Ascending aorta (tissue), 2 donors: ENCODE results near the gene PPARA. TPM values are rescaled to one million over a fixed set of nuclear protein-coding genes. Genes with fewer than 3 reads are reported as not detected.
"Not testable (repeated sequence)": the region's sequence is repeated elsewhere in the genome, so short reads cannot be mapped to it uniquely, and the experiment has no call there.

ENCODE experiments used
- DNase-seq, 2 donors: peaks; one replicate each; pipeline ENCODE4 v3.0.0-alpha.2; 2019; ENCODE audit warnings: low spot score in 2 of 2
- H3K27ac ChIP-seq, 2 donors: fragments of 200-600 bp; sonication (generic); one replicate each; pipeline ENCODE4 v1.5.1; 2016 to 2017; ENCODE audit warnings: mild to moderate bottlenecking in 1 of 2
- H3K27me3 ChIP-seq: fragments of 200-600 bp; sonication (generic); one replicate; pipeline ENCODE4 v1.5.1; 2017
- H3K36me3 ChIP-seq, 2 donors: fragments of 200-600 bp; sonication (generic); one replicate each; pipeline ENCODE4 v1.5.1; 2016
- H3K4me1 ChIP-seq, 2 donors: fragments of 200-600 bp; sonication (generic); one replicate each; pipeline ENCODE4 v1.5.1; 2016 to 2017; ENCODE audit warnings: mild to moderate bottlenecking in 1 of 2
- H3K4me3 ChIP-seq, 2 donors: fragments of 200-600 bp; sonication (generic); one replicate each; pipeline ENCODE4 v1.5.1; 2016 to 2017; ENCODE audit warnings: mild to moderate bottlenecking in 1 of 2
- H3K9me3 ChIP-seq, 2 donors: fragments of 200-600 bp; sonication (generic); one replicate each; pipeline ENCODE4 v1.5.1; 2016
- intact Hi-C: fragments of 100-400 bp; cut with DNase I; formaldehyde crosslinking; loops from one replicate; pipeline ENCODE4 v1.15.1; 2023
- total RNA-seq: library from RNA; depleted of rRNA; stranded (reverse); fragments of >200 nt; gene quantifications from one replicate; pipeline ENCODE4 v1.1.0, GENCODE V29; 2016
- TF ChIP-seq, protein P1 (sequence below), 3 experiments: fragments of 200-600 bp in 2 of 3; fragments of 450-650 bp in 1 of 3; sonication (generic) in 2 of 3; IDR thresholded peaks; one replicate each; pipeline ENCODE4 v1.5.1; 2016 to 2019; ENCODE audit warnings: antibody characterized with exemption in 3 of 3, mild to moderate bottlenecking in 1 of 3, moderate library complexity in 1 of 3

Gene PPARA
- total RNA-seq, 1 donor from 2014 or later: 20.1 TPM

- Histone ChIP-seq H3K4me3 (no peak overlapping the region), H3K4me1 (no peaks in the 10 kb centered on the region), H3K27ac (peak overlapping the region in 1 of 2 donors; percentile 34), H3K9me3 (no peaks in the 10 kb centered on the region), H3K27me3 (no peaks in the 10 kb centered on the region), H3K36me3 (no peaks in the 10 kb centered on the region)
- intact Hi-C loops: no loop called here
- TF ChIP-seq, protein P1, sequence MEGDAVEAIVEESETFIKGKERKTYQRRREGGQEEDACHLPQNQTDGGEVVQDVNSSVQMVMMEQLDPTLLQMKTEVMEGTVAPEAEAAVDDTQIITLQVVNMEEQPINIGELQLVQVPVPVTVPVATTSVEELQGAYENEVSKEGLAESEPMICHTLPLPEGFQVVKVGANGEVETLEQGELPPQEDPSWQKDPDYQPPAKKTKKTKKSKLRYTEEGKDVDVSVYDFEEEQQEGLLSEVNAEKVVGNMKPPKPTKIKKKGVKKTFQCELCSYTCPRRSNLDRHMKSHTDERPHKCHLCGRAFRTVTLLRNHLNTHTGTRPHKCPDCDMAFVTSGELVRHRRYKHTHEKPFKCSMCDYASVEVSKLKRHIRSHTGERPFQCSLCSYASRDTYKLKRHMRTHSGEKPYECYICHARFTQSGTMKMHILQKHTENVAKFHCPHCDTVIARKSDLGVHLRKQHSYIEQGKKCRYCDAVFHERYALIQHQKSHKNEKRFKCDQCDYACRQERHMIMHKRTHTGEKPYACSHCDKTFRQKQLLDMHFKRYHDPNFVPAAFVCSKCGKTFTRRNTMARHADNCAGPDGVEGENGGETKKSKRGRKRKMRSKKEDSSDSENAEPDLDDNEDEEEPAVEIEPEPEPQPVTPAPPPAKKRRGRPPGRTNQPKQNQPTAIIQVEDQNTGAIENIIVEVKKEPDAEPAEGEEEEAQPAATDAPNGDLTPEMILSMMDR (IDR thresholded peaks at IDR 0.05): no peak
- DNase-seq: no peak
These were observed 20.8 kb upstream of the PPARA start for GRCh38 chr22:46129390-46130041.

- Histone ChIP-seq H3K27ac (no peak overlapping the region), H3K27me3 (no peaks in the 10 kb centered on the region), H3K4me1 (no peaks in the 10 kb centered on the region), H3K36me3 (no peaks in the 10 kb centered on the region), H3K4me3 (no peak overlapping the region), H3K9me3 (no peaks in the 10 kb centered on the region)
- intact Hi-C loops: no loop called here
- TF ChIP-seq, protein P1 (IDR thresholded peaks at IDR 0.05): no peak
- DNase-seq: no peak
These were observed 19.2 kb upstream of the PPARA start for GRCh38 chr22:46131151-46131587.

DNA sequence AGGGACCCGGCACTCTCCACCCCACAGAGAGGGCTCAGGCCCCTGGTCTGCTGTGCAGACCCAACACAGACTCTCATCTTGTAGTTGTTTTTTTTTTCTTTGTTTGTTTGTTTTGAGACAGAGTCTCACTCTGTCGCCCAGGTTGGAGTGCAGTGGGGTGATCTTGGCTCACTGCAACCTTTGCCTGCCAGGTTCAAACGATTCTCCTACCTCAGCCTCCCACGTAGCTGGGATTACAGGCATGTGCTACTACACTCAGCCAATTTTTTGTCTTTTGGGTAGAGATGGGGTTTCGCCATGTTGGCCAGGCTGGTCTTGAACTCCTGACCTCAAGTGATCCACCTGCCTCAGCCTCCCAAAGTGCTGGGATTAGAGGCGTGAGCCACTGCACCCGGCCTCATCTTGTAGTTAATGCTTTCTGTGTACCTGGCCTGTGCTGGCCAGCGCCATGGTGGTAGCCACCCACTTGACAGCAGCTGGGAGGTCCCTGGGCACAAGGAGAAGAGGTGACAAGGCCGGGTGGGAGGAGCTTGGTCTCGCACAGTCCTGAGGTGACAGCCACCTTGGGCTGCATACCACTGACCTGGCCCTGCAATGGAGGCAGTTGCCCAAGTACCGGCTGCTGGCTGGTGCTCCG, 18.0 kb upstream of the PPARA start:
- H3K4me3 ChIP-seq, H3K36me3 ChIP-seq, H3K4me1 ChIP-seq, DNase-seq, intact Hi-C loops, H3K27ac ChIP-seq, H3K27me3 ChIP-seq, H3K9me3 ChIP-seq: not testable (repeated sequence)

DNA sequence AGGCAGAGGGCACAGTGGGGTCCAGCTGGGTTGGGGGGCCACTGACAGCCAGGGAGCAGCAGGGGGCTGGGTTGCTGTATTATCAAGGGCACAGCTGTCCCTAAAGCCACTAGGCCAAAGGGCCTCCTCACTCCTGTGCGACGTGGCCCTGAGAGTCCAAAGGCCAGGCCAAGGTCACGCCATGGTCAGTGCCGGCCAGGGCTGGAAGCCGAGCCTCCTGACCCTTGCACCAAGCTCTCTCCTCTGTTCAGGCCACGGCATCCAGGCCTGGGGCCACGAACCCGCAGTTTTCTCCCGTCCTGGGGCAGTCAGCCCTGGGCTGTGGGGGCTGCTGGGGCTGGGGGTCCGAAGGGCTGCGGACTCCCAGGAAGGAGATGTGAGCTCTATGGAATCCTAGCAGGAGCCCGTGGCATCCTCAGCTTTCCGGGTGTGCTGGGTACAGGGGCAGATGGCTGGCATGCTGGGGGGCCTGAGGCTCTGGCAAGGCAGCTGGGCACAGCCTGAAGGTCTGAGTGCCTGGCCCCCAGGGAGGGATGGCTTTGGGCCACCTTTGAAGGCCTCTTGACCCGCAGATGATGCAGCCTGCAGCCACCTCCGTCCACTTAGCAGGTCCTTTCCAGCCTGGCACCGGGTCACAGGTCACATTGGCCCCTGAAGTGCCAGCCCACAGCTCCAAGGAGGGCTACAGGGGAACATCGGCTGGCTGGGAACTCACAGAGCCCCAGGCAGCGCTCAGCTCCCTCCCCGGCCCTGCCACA, 17.3 kb upstream of the PPARA start:
- intact Hi-C loops: no loop called here
- TF ChIP-seq, protein P1 (IDR thresholded peaks at IDR 0.05): no peak

DNA sequence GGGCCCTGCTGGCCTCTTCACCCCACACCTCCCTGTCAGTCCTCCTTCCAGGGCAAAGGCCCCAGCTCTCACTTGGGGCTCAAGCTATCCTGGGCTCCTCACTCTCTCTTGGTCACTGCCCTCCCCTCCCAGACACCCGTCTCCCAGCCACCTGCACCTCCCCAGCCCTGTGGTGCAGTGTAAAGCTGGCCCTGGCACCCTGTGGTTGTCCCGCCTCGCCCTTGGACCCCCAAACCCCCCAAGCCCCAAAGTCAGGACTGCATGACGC, 16.8 kb upstream of the PPARA start:
- Histone ChIP-seq H3K4me1 (no peaks in the 10 kb centered on the region), H3K9me3 (no peaks in the 10 kb centered on the region), H3K36me3 (no peaks in the 10 kb centered on the region), H3K27me3 (no peaks in the 10 kb centered on the region), H3K4me3 (no peak overlapping the region), H3K27ac (no peak overlapping the region)
- no peak for DNase-seq
- intact Hi-C loops: no loop called here
- TF ChIP-seq, protein P1 (IDR thresholded peaks at IDR 0.05): no peak

More for the DNA sequence above, 17.3 kb upstream of the PPARA start:
- Histone ChIP-seq H3K4me1 (no peaks in the 10 kb centered on the region), H3K9me3 (no peaks in the 10 kb centered on the region), H3K36me3 (no peaks in the 10 kb centered on the region), H3K27ac (no peak overlapping the region), H3K4me3 (no peak overlapping the region), H3K27me3 (no peaks in the 10 kb centered on the region)
- no peak for DNase-seq

DNA sequence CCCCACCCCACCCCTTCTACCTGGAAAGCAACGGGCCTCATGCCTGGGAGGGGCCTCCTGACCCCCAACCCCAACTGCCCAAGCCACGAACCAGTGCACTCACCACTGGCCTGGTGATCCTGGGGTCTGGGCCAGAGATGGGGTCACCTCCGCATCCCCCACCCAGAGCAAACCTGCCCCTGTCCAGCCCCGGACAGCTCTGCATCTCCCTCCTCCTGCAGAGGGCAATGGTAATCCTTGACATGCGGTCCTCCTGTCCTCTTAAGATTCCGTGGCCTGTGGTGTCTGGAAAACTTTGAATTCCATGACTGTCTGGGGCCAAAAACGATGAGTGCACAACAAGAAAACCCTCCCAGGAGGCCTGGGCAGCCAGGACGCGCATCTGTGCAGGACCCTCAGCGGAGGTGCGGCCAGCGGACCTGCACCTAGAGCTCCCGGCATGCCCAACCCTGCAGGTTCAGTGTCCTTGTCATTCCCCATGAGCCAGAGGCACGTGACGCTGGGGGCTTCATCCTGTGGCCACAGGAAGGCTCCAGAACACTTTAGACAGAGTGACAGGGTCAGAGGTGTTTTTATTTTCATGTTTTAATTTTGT, 16.1 kb upstream of the PPARA start:
- no peak overlapping the region for H3K4me3 ChIP-seq
- H3K4me1 ChIP-seq: no peaks in the 10 kb centered on the region
- no peak overlapping the region for H3K27ac ChIP-seq
- no peaks in the 10 kb centered on the region for H3K36me3 ChIP-seq
- TF ChIP-seq, protein P1 (IDR thresholded peaks at IDR 0.05): no peak
- intact Hi-C loops: no loop called here
- no peaks in the 10 kb centered on the region for H3K27me3 ChIP-seq
- no peak for DNase-seq
- H3K9me3 ChIP-seq: no peaks in the 10 kb centered on the region
